GM03348 (cell line): ENCODE measurements around the gene CD82.

Experiments
- DNase-seq: peaks from one replicate; pipeline ENCODE4 v3.0.0; 2012; ENCODE audit warnings: low spot score

The CD82 gene

GRCh38 chr11:44601471-44602370, 36.3 kb downstream of the CD82 start:
- no peak for DNase-seq

- no peak for DNase-seq
Observed at GRCh38 chr11:44602891-44603310, 37.4 kb downstream of the CD82 start.

- no peak for DNase-seq
Observed at GRCh38 chr11:44604171-44604581, 38.7 kb downstream of the CD82 start.

- no peak for DNase-seq
Observed at GRCh38 chr11:44605068-44605708, 39.7 kb downstream of the CD82 start.

GRCh38 chr11:44605965-44606364, 40.5 kb downstream of the CD82 start:
- DNase-seq, result no peak

GRCh38 chr11:44606472-44606871, 41.0 kb downstream of the CD82 start:
- no peak for DNase-seq

- peak; percentile 34 for DNase-seq
Observed at GRCh38 chr11:44607319-44607962, 42.0 kb downstream of the CD82 start.

- no peak for DNase-seq
Observed at GRCh38 chr11:44607987-44608386, 42.5 kb downstream of the CD82 start.

GRCh38 chr11:44608651-44608990, 43.2 kb downstream of the CD82 start:
- no peak for DNase-seq

GRCh38 chr11:44608991-44609782, 43.7 kb downstream of the CD82 start:
- DNase-seq, result no peak

GRCh38 chr11:44609783-44610155, 44.3 kb downstream of the CD82 start:
- no peak for DNase-seq

GRCh38 chr11:44610186-44610955, 44.9 kb downstream of the CD82 start:
- no peak for DNase-seq

GRCh38 chr11:44611088-44611487, 45.6 kb downstream of the CD82 start:
- peak; percentile 31 for DNase-seq

GRCh38 chr11:44611687-44612434, 46.4 kb downstream of the CD82 start:
- no peak for DNase-seq

GRCh38 chr11:44613153-44613552, 47.7 kb downstream of the CD82 start:
- DNase-seq, result no peak

GRCh38 chr11:44614281-44614775, 48.9 kb downstream of the CD82 start:
- DNase-seq, result no peak

GRCh38 chr11:44615041-44615755, 49.7 kb downstream of the CD82 start:
- DNase-seq, result no peak

GRCh38 chr11:44615913-44616791, 50.7 kb downstream of the CD82 start:
- no peak for DNase-seq
